Measurements from ENCODE around the gene ADH5. TPM values are rescaled to one million over a fixed set of nuclear protein-coding genes. Genes with fewer than 3 reads are reported as not detected.
"Not testable (repeated sequence)": the region's sequence is repeated elsewhere in the genome, so short reads cannot be mapped to it uniquely, and the experiment has no call there.

The ADH5 gene
- total and polyA plus RNA-seq, 8 donors, result 152 to 305 (median 244) TPM

GRCh38 chr4:99071159-99071558, 17.4 kb downstream of the ADH5 start:
- Histone ChIP-seq H3K4me3 (no peak overlapping the region), H3K4me1 (no peaks in the 10 kb centered on the region), H3K27ac (no peak overlapping the region), H3K9me3 (no peaks in the 10 kb centered on the region), H3K36me3 (peaks cover 5 to 69% of the 10 kb centered on the region in 2 donors), H3K27me3 (no peaks in the 10 kb centered on the region)
- intact Hi-C loops (cut with DNase I), result no loop called here
- DNase-seq, result no peak
- no peak for ATAC-seq
- no peak for TF ChIP-seq CTCF (IDR thresholded peaks at IDR 0.05)

GRCh38 chr4:99067617-99068016, 21.0 kb downstream of the ADH5 start:
- peaks cover 0 to 33% of the 10 kb centered on the region in 2 donors for H3K36me3 ChIP-seq
- TF ChIP-seq CTCF (IDR thresholded peaks at IDR 0.05), result no peak
- intact Hi-C loops (cut with DNase I), result no loop called here

GRCh38 chr4:99065521-99065920, 23.1 kb downstream of the ADH5 start:
- peaks cover 0 to 31% of the 10 kb centered on the region in 2 donors for H3K36me3 ChIP-seq

More at GRCh38 chr4:99067617-99068016, 21.0 kb downstream of the ADH5 start:
- no peak overlapping the region for H3K4me3 ChIP-seq
- no peak for DNase-seq
- no peaks in the 10 kb centered on the region for H3K4me1 ChIP-seq
- no peaks in the 10 kb centered on the region for H3K9me3 ChIP-seq
- H3K27me3 ChIP-seq, result no peaks in the 10 kb centered on the region
- no peak for ATAC-seq
- H3K27ac ChIP-seq, result no peak overlapping the region

GRCh38 chr4:99062120-99062519, 26.5 kb downstream of the ADH5 start:
- Histone ChIP-seq H3K27me3 (no peaks in the 10 kb centered on the region), H3K9me3 (no peaks in the 10 kb centered on the region), H3K4me3 (no peak overlapping the region), H3K36me3 (peaks cover 0 to 30% of the 10 kb centered on the region in 2 donors), H3K27ac (no peak overlapping the region), H3K4me1 (peaks cover 0 to 4% of the 10 kb centered on the region in 2 donors)
- peak; percentile 63 for ATAC-seq
- DNase-seq, result no peak
- TF ChIP-seq CTCF (IDR thresholded peaks at IDR 0.05), result no peak
- intact Hi-C loops (cut with DNase I), result no loop called here

More at GRCh38 chr4:99065521-99065920, 23.1 kb downstream of the ADH5 start:
- H3K27ac ChIP-seq; H3K4me1 ChIP-seq; intact Hi-C loops (cut with DNase I); H3K9me3 ChIP-seq; H3K4me3 ChIP-seq; DNase-seq; H3K27me3 ChIP-seq; ATAC-seq: not testable (repeated sequence)

GRCh38 chr4:99061048-99061700, 27.4 kb downstream of the ADH5 start:
- no peak overlapping the region for H3K27ac ChIP-seq
- no peak for TF ChIP-seq CTCF (IDR thresholded peaks at IDR 0.05)
- DNase-seq, result no peak
- no peaks in the 10 kb centered on the region for H3K27me3 ChIP-seq
- intact Hi-C loops (cut with DNase I), result no loop called here
- no peak for ATAC-seq
- H3K9me3 ChIP-seq, result no peaks in the 10 kb centered on the region
- no peak overlapping the region for H3K4me3 ChIP-seq
- H3K4me1 ChIP-seq, result peaks cover 0 to 5% of the 10 kb centered on the region in 2 donors
- peaks cover 0 to 30% of the 10 kb centered on the region in 2 donors for H3K36me3 ChIP-seq

GRCh38 chr4:99059550-99059949, 29.0 kb downstream of the ADH5 start:
- ATAC-seq (no peak), DNase-seq (no peak)
- no peak overlapping the region for H3K4me3 ChIP-seq
- H3K9me3 ChIP-seq, result no peaks in the 10 kb centered on the region
- no peak overlapping the region for H3K27ac ChIP-seq
- H3K27me3 ChIP-seq, result no peaks in the 10 kb centered on the region
- peaks cover 0 to 30% of the 10 kb centered on the region in 2 donors for H3K36me3 ChIP-seq
- intact Hi-C loops (cut with DNase I), result no loop called here
- no peak for TF ChIP-seq CTCF (IDR thresholded peaks at IDR 0.05)
- H3K4me1 ChIP-seq, result peaks cover 6 to 11% of the 10 kb centered on the region in 2 donors
